Choroid plexus epithelial cell (primary cell): ENCODE results near the gene SCN10A.

Experiments
- DNase-seq: peaks from one replicate; pipeline ENCODE4 v3.0.0-alpha.2; 2010; ENCODE audit warnings: low read depth
- H3K4me3 ChIP-seq: 2 replicates; pipeline ENCODE4 v1.5.1; 2011; ENCODE audit warnings: low read depth, mild to moderate bottlenecking, control low read depth, low read length, moderate library complexity
- TF ChIP-seq, protein P1 (sequence below): conservative IDR thresholded peaks from 2 replicates; pipeline ENCODE4 v1.5.1; 2011; ENCODE audit warnings: low read depth, mild to moderate bottlenecking, control low read depth, inconsistent platforms, low read length, moderate library complexity

SCN10A gene

GRCh38 chr3:38662544-38662943 lies 153.5 kb downstream of the SCN10A start:
- TF ChIP-seq, protein P1, sequence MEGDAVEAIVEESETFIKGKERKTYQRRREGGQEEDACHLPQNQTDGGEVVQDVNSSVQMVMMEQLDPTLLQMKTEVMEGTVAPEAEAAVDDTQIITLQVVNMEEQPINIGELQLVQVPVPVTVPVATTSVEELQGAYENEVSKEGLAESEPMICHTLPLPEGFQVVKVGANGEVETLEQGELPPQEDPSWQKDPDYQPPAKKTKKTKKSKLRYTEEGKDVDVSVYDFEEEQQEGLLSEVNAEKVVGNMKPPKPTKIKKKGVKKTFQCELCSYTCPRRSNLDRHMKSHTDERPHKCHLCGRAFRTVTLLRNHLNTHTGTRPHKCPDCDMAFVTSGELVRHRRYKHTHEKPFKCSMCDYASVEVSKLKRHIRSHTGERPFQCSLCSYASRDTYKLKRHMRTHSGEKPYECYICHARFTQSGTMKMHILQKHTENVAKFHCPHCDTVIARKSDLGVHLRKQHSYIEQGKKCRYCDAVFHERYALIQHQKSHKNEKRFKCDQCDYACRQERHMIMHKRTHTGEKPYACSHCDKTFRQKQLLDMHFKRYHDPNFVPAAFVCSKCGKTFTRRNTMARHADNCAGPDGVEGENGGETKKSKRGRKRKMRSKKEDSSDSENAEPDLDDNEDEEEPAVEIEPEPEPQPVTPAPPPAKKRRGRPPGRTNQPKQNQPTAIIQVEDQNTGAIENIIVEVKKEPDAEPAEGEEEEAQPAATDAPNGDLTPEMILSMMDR = peak; percentile 65
- H3K4me3 ChIP-seq = no peak overlapping the region
- peak; percentile 68 for DNase-seq

DNA sequence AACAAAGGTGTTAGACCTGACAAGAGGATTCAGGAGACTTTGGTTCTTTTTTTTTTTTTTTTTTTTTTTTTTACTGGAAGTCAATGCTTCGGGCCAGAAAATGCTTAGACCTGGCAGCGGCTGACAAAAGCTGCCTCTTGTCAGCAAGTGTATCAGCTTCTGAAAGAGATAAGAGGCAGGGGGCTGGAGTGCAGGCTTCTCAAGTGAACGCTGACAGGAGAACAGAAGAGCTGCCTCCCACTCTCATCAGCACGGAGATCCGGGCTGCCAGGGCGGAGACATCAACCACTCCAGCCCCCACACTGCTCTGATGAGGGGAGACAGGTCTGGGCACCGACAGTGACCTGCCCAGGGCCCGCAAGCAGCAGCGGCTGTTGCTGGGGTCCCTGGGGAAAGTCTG lies 157.2 kb downstream of the SCN10A start:
- TF ChIP-seq, protein P1 = no peak
- no peak for DNase-seq
- no peak overlapping the region for H3K4me3 ChIP-seq

DNA sequence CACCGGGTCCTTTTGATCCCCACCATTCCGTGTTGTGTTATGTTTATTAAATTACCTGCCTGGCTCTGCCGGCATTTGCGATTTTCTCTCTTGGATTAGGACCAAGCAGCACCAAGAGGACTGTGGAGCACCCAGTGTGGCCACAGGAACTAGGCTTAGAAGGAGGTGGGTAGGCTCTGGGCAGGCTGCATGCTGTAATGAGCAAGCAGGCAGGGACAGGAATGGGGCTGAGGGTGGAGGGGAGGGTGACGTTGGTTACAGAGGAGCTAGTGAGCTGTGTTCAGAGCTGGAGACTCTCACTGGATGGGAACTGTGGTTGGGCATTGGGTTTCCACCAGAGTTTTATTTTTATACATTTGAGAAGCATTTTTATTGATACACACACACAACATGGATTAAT lies 158.6 kb downstream of the SCN10A start:
- TF ChIP-seq, protein P1 = no peak
- no peak overlapping the region for H3K4me3 ChIP-seq
- no peak for DNase-seq

- H3K4me3 ChIP-seq = no peak overlapping the region
- DNase-seq = peak; percentile 74
- TF ChIP-seq, protein P1 = peak; percentile 74
Measured at GRCh38 chr3:38655708-38656300, 160.2 kb downstream of the SCN10A start.

GRCh38 chr3:38653685-38654537 lies 162.1 kb downstream of the SCN10A start:
- DNase-seq = no peak
- no peak overlapping the region for H3K4me3 ChIP-seq
- TF ChIP-seq, protein P1 = no peak

GRCh38 chr3:38652934-38653333 lies 163.1 kb downstream of the SCN10A start:
- H3K4me3 ChIP-seq = no peak overlapping the region
- DNase-seq = no peak
- TF ChIP-seq, protein P1 = no peak
